Measurements from ENCODE around the gene MAPKAP1.

Gene MAPKAP1

GRCh38 chr9:125752070-125752628, 45.1 kb upstream of the MAPKAP1 start:
- TF ChIP-seq TOX (CRISPR knock-in tag; IDR thresholded peaks at IDR 0.05; ENCODE audit: borderline replicate concordance), result no peak
- no peak for TF ChIP-seq CREB5 (CRISPR knock-in tag; IDR thresholded peaks at IDR 0.05; ENCODE audit: low read depth)
- no peak for TF ChIP-seq TCF4 (CRISPR knock-in tag; IDR thresholded peaks at IDR 0.05; ENCODE audit: borderline replicate concordance)
- TF ChIP-seq ZC3H10 (CRISPR knock-in tag; IDR thresholded peaks at IDR 0.05), result no peak
- no peak for TF ChIP-seq ZNF565 (CRISPR knock-in tag; conservative IDR thresholded peaks at IDR 0.05; ENCODE audit: low read depth)
- TF ChIP-seq, protein P1, sequence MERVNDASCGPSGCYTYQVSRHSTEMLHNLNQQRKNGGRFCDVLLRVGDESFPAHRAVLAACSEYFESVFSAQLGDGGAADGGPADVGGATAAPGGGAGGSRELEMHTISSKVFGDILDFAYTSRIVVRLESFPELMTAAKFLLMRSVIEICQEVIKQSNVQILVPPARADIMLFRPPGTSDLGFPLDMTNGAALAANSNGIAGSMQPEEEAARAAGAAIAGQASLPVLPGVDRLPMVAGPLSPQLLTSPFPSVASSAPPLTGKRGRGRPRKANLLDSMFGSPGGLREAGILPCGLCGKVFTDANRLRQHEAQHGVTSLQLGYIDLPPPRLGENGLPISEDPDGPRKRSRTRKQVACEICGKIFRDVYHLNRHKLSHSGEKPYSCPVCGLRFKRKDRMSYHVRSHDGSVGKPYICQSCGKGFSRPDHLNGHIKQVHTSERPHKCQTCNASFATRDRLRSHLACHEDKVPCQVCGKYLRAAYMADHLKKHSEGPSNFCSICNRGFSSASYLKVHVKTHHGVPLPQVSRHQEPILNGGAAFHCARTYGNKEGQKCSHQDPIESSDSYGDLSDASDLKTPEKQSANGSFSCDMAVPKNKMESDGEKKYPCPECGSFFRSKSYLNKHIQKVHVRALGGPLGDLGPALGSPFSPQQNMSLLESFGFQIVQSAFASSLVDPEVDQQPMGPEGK (CRISPR knock-in tag; IDR thresholded peaks at IDR 0.05; ENCODE audit: borderline replicate concordance), result no peak
- no peak for TF ChIP-seq ZFP30 (CRISPR knock-in tag; IDR thresholded peaks at IDR 0.05)
- TF ChIP-seq, protein P2, sequence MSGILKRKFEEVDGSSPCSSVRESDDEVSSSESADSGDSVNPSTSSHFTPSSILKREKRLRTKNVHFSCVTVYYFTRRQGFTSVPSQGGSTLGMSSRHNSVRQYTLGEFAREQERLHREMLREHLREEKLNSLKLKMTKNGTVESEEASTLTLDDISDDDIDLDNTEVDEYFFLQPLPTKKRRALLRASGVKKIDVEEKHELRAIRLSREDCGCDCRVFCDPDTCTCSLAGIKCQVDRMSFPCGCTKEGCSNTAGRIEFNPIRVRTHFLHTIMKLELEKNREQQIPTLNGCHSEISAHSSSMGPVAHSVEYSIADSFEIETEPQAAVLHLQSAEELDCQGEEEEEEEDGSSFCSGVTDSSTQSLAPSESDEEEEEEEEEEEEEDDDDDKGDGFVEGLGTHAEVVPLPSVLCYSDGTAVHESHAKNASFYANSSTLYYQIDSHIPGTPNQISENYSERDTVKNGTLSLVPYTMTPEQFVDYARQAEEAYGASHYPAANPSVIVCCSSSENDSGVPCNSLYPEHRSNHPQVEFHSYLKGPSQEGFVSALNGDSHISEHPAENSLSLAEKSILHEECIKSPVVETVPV (CRISPR knock-in tag; IDR thresholded peaks at IDR 0.05), result no peak
- TF ChIP-seq BACH2 (CRISPR knock-in tag; IDR thresholded peaks at IDR 0.05; ENCODE audit: borderline replicate concordance), result no peak
- TF ChIP-seq, protein P3, sequence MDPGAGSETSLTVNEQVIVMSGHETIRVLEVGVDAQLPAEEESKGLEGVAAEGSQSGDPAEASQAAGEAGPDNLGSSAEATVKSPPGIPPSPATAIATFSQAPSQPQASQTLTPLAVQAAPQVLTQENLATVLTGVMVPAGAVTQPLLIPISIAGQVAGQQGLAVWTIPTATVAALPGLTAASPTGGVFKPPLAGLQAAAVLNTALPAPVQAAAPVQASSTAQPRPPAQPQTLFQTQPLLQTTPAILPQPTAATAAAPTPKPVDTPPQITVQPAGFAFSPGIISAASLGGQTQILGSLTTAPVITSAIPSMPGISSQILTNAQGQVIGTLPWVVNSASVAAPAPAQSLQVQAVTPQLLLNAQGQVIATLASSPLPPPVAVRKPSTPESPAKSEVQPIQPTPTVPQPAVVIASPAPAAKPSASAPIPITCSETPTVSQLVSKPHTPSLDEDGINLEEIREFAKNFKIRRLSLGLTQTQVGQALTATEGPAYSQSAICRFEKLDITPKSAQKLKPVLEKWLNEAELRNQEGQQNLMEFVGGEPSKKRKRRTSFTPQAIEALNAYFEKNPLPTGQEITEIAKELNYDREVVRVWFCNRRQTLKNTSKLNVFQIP (CRISPR knock-in tag; IDR thresholded peaks at IDR 0.05; ENCODE audit: borderline replicate concordance, low read depth), result no peak
- TF ChIP-seq SNAI2 (CRISPR knock-in tag; IDR thresholded peaks at IDR 0.05), result no peak
- TF ChIP-seq, protein P4, sequence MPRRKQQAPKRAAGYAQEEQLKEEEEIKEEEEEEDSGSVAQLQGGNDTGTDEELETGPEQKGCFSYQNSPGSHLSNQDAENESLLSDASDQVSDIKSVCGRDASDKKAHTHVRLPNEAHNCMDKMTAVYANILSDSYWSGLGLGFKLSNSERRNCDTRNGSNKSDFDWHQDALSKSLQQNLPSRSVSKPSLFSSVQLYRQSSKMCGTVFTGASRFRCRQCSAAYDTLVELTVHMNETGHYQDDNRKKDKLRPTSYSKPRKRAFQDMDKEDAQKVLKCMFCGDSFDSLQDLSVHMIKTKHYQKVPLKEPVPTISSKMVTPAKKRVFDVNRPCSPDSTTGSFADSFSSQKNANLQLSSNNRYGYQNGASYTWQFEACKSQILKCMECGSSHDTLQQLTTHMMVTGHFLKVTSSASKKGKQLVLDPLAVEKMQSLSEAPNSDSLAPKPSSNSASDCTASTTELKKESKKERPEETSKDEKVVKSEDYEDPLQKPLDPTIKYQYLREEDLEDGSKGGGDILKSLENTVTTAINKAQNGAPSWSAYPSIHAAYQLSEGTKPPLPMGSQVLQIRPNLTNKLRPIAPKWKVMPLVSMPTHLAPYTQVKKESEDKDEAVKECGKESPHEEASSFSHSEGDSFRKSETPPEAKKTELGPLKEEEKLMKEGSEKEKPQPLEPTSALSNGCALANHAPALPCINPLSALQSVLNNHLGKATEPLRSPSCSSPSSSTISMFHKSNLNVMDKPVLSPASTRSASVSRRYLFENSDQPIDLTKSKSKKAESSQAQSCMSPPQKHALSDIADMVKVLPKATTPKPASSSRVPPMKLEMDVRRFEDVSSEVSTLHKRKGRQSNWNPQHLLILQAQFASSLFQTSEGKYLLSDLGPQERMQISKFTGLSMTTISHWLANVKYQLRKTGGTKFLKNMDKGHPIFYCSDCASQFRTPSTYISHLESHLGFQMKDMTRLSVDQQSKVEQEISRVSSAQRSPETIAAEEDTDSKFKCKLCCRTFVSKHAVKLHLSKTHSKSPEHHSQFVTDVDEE (CRISPR knock-in tag; IDR thresholded peaks at IDR 0.05), result no peak
- no peak for TF ChIP-seq ZFP3 (CRISPR knock-in tag; IDR thresholded peaks at IDR 0.05)
- no peak for TF ChIP-seq ZNF70 (CRISPR knock-in tag; IDR thresholded peaks at IDR 0.05)
- no peak for ATAC-seq

DNA sequence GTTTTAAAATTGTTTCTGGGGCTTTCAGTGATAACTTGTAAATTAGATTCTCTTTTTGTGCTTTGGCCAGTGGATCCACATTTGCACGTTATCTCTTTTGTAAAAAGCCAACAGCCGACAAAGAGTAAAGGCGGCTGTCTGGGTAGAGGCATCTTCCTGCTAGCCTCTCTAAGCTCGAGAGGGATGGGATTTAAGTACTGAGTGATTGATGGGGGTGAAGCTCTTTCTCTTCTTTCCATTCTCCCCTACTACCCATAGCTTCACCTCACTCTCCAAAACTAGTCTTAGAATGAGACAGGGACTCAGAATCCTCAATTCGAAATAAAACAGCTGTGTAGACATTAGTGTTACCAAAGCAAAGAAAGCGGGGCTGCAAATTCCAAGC, 43.6 kb upstream of the MAPKAP1 start:
- ATAC-seq, result 0 out of 3 replicates have a peak, but pooled peaks have one; percentile 4

DNA sequence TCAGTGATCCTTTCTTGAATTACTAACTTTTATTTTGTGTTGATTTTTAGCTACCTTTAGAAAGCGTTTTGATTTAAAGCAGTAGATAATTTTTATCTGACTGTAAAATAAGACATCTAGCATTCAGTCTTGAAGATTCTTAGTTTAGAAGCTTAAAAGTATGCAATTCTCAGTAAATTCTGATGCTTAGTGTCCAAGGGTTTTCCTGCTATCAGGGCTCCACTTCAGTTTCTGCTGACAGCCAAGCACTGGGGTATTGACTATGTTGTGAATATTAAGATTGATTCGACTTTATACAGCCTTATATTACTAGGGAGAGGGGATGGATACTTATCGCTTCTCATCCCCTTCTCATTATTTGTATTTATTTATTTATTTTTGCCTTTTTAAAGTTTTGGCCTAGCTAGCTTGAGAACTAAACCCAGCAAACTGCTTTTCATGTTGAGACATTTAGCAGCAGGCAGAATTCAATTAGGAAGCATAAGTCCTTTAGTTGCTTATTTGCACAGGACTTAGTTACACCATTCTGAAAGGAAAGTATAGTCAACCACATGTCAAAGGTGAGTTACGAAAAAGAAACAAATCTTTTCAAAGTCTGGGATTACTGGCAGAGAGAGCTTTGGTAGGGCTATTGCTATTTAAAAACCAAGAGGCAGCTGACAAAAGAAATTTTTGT, 43.1 kb upstream of the MAPKAP1 start:
- ATAC-seq, result no peak
- TF ChIP-seq ISL1 (CRISPR knock-in tag; IDR thresholded peaks at IDR 0.05), result no peak
- TF ChIP-seq TCF4 (CRISPR knock-in tag; IDR thresholded peaks at IDR 0.05; ENCODE audit: borderline replicate concordance), result no peak
- TF ChIP-seq, protein P3 (CRISPR knock-in tag; IDR thresholded peaks at IDR 0.05; ENCODE audit: borderline replicate concordance, low read depth), result no peak
- TF ChIP-seq, protein P4 (CRISPR knock-in tag; IDR thresholded peaks at IDR 0.05), result no peak
- no peak for TF ChIP-seq ZNF8 (CRISPR knock-in tag; IDR thresholded peaks at IDR 0.05)
- no peak for TF ChIP-seq RARB (CRISPR knock-in tag; IDR thresholded peaks at IDR 0.05)
- no peak for TF ChIP-seq SNAI2 (CRISPR knock-in tag; IDR thresholded peaks at IDR 0.05)

More for the DNA sequence above, 43.6 kb upstream of the MAPKAP1 start:
- no peak for TF ChIP-seq OSR1 (CRISPR knock-in tag; IDR thresholded peaks at IDR 0.05)
- no peak for TF ChIP-seq ESRRG (CRISPR knock-in tag; IDR thresholded peaks at IDR 0.05)
- TF ChIP-seq ZNF8 (CRISPR knock-in tag; IDR thresholded peaks at IDR 0.05), result no peak
- TF ChIP-seq TCF4 (CRISPR knock-in tag; IDR thresholded peaks at IDR 0.05; ENCODE audit: borderline replicate concordance), result no peak
- TF ChIP-seq, protein P2 (CRISPR knock-in tag; IDR thresholded peaks at IDR 0.05), result no peak
- TF ChIP-seq ZFP30 (CRISPR knock-in tag; IDR thresholded peaks at IDR 0.05), result no peak
